A673 (cell line): ENCODE measurements around the gene PACRG. TPM values are rescaled to one million over a fixed set of nuclear protein-coding genes. Genes with fewer than 3 reads are reported as not detected.

Experiments
- BruUV-seq: library from RNA; stranded (reverse); fragments of 400-500 nt; replicated peaks from 2 replicates; lab custom pipeline; 2021; lab: Mats Ljungman, UMichigan
- CTCF ChIA-PET: fragments of 300-600 bp; sonication (Branson Sonifier 250); formaldehyde crosslinking; loops from one replicate; lab custom pipeline; 2022; ENCODE audit warnings: antibody characterized with exemption; lab: Charles Lee
- POLR2A ChIA-PET: fragments of 300-600 bp; sonication (Branson Sonifier 250); formaldehyde crosslinking; loops from one replicate; lab custom pipeline; 2022; ENCODE audit warnings: antibody characterized with exemption; ENCODE audit not compliant: low non-redundant PET; lab: Charles Lee
- DNase-seq: peaks from one replicate; pipeline ENCODE4 v3.0.0-alpha.2; 2015; ENCODE audit warnings: low spot score
- H3K27ac ChIP-seq: fragments of 200-600 bp; sonication (generic); 2 replicates; pipeline ENCODE4 v1.5.1; 2016; ENCODE audit warnings: mixed run types, low read depth, mild to moderate bottlenecking, mixed read lengths, antibody characterized with exemption, low read length; ENCODE audit not compliant: poor library complexity, severe bottlenecking
- H3K27me3 ChIP-seq: fragments of 200-600 bp; sonication (generic); replicated peaks from 2 replicates; pipeline ENCODE4 v1.6.1; 2017; ENCODE audit warnings: mixed run types, low read depth, mild to moderate bottlenecking, mixed read lengths, antibody characterized with exemption, low read length; ENCODE audit not compliant: insufficient read depth, poor library complexity
- H3K36me3 ChIP-seq: fragments of 200-600 bp; sonication (generic); 2 replicates; pipeline ENCODE4 v1.6.1; 2016; ENCODE audit warnings: mixed run types, mild to moderate bottlenecking, mixed read lengths, antibody characterized with exemption, low read length; ENCODE audit not compliant: insufficient read depth, poor library complexity, severe bottlenecking
- H3K4me1 ChIP-seq: fragments of 200-600 bp; sonication (generic); 2 replicates; pipeline ENCODE4 v1.6.1; 2017; ENCODE audit warnings: mixed run types, mild to moderate bottlenecking, mixed read lengths, antibody characterized with exemption, low read length; ENCODE audit not compliant: insufficient read depth, poor library complexity, severe bottlenecking
- H3K4me3 ChIP-seq: fragments of 200-600 bp; sonication (generic); 2 replicates; pipeline ENCODE4 v1.5.1; 2016; ENCODE audit warnings: low read depth, mixed run types, mild to moderate bottlenecking, mixed read lengths, low read length; ENCODE audit not compliant: poor library complexity, severe bottlenecking
- H3K9me3 ChIP-seq: fragments of 200-600 bp; sonication (generic); 2 replicates; pipeline ENCODE4 v1.6.1; 2016; ENCODE audit warnings: mixed run types, low read depth, mild to moderate bottlenecking, mixed read lengths, antibody characterized with exemption, low read length; ENCODE audit not compliant: poor library complexity, severe bottlenecking
- EZH2 ChIP-seq: fragments of 200-600 bp; sonication (generic); IDR thresholded peaks from 2 replicates; pipeline ENCODE4 v1.6.1; 2017; ENCODE audit warnings: borderline replicate concordance, low read depth, mild to moderate bottlenecking, mixed read lengths, antibody characterized with exemption, low read length; ENCODE audit not compliant: poor library complexity, severe bottlenecking
- intact Hi-C: fragments of 100-400 bp; cut with micrococcal nuclease; formaldehyde crosslinking; loops from one replicate; pipeline ENCODE4 v1.10.0; 2022; ENCODE audit not compliant: unreplicated experiment
- total RNA-seq: library from RNA; stranded (reverse); gene quantifications from 2 replicates; pipeline ENCODE4 v1.2.3, GENCODE V29; 2021
- TF ChIP-seq, protein P1 (sequence below): fragments of 300-800, 200-600 bp; sonication (generic); conservative IDR thresholded peaks from 2 replicates; pipeline ENCODE4 v1.5.1; 2017; ENCODE audit warnings: low read depth, mild to moderate bottlenecking, antibody characterized with exemption, low read length, moderate library complexity, mixed read lengths

PACRG gene
- total RNA-seq, 1 experiment from 2014 or later = not detected

DNA sequence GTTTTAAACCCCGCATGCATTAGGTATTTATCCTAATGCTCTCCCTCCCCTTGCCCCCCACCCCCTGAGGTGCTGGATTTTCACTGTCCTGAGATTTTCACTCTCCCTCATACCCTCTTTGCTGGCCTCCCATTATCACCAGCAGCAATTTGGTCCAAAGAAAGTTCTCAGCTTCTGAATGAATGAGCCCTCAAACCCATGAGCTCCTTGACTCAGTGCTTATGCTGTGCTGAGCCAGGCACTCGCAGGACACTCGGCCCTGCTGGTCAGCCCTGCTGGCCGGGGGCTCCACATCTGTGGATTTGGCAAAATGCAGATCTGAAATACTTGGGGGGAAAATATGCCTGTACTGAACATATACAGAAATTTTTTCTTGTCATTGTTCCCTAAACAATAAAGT, 533.6 kb downstream of the PACRG start:
- TF ChIP-seq, protein P1, sequence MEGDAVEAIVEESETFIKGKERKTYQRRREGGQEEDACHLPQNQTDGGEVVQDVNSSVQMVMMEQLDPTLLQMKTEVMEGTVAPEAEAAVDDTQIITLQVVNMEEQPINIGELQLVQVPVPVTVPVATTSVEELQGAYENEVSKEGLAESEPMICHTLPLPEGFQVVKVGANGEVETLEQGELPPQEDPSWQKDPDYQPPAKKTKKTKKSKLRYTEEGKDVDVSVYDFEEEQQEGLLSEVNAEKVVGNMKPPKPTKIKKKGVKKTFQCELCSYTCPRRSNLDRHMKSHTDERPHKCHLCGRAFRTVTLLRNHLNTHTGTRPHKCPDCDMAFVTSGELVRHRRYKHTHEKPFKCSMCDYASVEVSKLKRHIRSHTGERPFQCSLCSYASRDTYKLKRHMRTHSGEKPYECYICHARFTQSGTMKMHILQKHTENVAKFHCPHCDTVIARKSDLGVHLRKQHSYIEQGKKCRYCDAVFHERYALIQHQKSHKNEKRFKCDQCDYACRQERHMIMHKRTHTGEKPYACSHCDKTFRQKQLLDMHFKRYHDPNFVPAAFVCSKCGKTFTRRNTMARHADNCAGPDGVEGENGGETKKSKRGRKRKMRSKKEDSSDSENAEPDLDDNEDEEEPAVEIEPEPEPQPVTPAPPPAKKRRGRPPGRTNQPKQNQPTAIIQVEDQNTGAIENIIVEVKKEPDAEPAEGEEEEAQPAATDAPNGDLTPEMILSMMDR = no peak
- no peak for TF ChIP-seq EZH2
- POLR2A ChIA-PET = interaction anchor here (0.6 kb wide), 1 partner anchor 1989 kb away, joined by 7 read pairs; no protein-coding TSS in a partner anchor
- Histone ChIP-seq H3K4me3 (no peak overlapping the region), H3K27me3 (no peaks in the 10 kb centered on the region), H3K27ac (no peak overlapping the region), H3K4me1 (peaks cover 9% of the 10 kb centered on the region), H3K36me3 (no peaks in the 10 kb centered on the region), H3K9me3 (no peaks in the 10 kb centered on the region)
- no TSS peak for BruUV-seq
- intact Hi-C loops = no loop called here
- no peak for DNase-seq
- CTCF ChIA-PET = no interaction called here

DNA sequence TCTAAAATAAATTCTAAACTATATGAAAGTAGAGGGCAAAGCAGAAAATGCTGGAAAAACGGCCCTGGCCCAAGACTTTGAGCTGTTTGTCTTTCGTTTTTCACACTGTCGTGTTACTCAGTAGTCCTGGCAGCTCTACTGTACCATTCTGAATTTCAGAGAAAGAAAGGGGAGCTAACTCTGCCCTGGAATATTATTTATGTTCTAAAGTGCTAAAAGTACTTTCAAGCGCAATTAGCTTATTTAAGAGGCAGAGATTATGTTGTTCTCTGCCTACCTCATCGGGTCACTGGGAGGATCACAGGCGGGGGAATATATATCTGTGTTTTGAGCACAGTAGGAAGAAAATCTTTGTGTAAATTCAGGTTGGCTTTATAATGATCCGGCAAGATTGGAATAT, 534.3 kb downstream of the PACRG start:
- BruUV-seq = no TSS peak
- ChIA-PET POLR2A (interaction anchor here (0.5 kb wide), 1 partner anchor 10 kb away, joined by 3 read pairs; no protein-coding TSS in a partner anchor), CTCF (no interaction called here)
- H3K27me3 ChIP-seq = no peaks in the 10 kb centered on the region
- no peaks in the 10 kb centered on the region for H3K36me3 ChIP-seq
- no peak overlapping the region for H3K27ac ChIP-seq
- TF ChIP-seq, protein P1 = no peak
- TF ChIP-seq EZH2 = no peak
- H3K9me3 ChIP-seq = no peaks in the 10 kb centered on the region
- DNase-seq = no peak
- intact Hi-C loops = no loop called here
- H3K4me3 ChIP-seq = no peak overlapping the region
- H3K4me1 ChIP-seq = peaks cover 9% of the 10 kb centered on the region

DNA sequence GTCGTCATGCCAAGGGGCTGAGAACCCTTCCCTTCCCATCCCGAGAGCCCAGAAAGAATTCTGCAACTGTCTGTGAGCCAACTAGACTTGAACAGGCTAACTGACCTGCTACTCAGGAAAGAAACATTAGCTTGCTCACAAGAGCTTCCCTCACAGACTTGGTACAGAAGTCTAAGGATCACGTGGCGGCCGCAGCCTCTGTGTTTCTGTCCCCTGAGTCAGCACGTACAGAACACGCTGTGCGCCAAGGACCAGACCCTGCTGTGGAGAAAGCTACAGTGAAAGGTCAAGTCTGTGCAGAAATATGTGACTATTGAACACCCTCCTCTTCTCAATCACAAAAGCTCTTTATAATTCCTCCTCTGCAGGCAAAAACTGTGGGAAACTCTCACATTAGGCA, 535.4 kb downstream of the PACRG start:
- CTCF ChIA-PET = no interaction called here
- Histone ChIP-seq H3K27ac (no peak overlapping the region), H3K36me3 (no peaks in the 10 kb centered on the region), H3K9me3 (no peaks in the 10 kb centered on the region), H3K27me3 (no peaks in the 10 kb centered on the region), H3K4me1 (peaks cover 9% of the 10 kb centered on the region), H3K4me3 (no peak overlapping the region)
- no peak for TF ChIP-seq EZH2
- TF ChIP-seq, protein P1 = no peak
- intact Hi-C loops = no loop called here
- DNase-seq = no peak
- no TSS peak for BruUV-seq
- POLR2A ChIA-PET = no interaction called here
